Ascending aorta (tissue), 2 donors: ENCODE measurements around the gene CCDC149. TPM values are rescaled to one million over a fixed set of nuclear protein-coding genes. Genes with fewer than 3 reads are reported as not detected.

ENCODE experiments used
- DNase-seq, 2 donors: peaks; one replicate each; pipeline ENCODE4 v3.0.0-alpha.2; 2019; ENCODE audit warnings: low spot score in 2 of 2
- H3K27ac ChIP-seq, 2 donors: fragments of 200-600 bp; sonication (generic); one replicate each; pipeline ENCODE4 v1.5.1; 2016 to 2017; ENCODE audit warnings: mild to moderate bottlenecking in 1 of 2
- H3K27me3 ChIP-seq: fragments of 200-600 bp; sonication (generic); one replicate; pipeline ENCODE4 v1.5.1; 2017
- H3K36me3 ChIP-seq, 2 donors: fragments of 200-600 bp; sonication (generic); one replicate each; pipeline ENCODE4 v1.5.1; 2016
- H3K4me1 ChIP-seq, 2 donors: fragments of 200-600 bp; sonication (generic); one replicate each; pipeline ENCODE4 v1.5.1; 2016 to 2017; ENCODE audit warnings: mild to moderate bottlenecking in 1 of 2
- H3K4me3 ChIP-seq, 2 donors: fragments of 200-600 bp; sonication (generic); one replicate each; pipeline ENCODE4 v1.5.1; 2016 to 2017; ENCODE audit warnings: mild to moderate bottlenecking in 1 of 2
- H3K9me3 ChIP-seq, 2 donors: fragments of 200-600 bp; sonication (generic); one replicate each; pipeline ENCODE4 v1.5.1; 2016
- CTCF ChIP-seq, 3 experiments: fragments of 200-600 bp in 2 of 3; fragments of 450-650 bp in 1 of 3; sonication (generic) in 2 of 3; IDR thresholded peaks; one replicate each; pipeline ENCODE4 v1.5.1; 2016 to 2019; ENCODE audit warnings: antibody characterized with exemption in 3 of 3, mild to moderate bottlenecking in 1 of 3, moderate library complexity in 1 of 3
- intact Hi-C: fragments of 100-400 bp; cut with DNase I; formaldehyde crosslinking; loops from one replicate; pipeline ENCODE4 v1.15.1; 2023
- total RNA-seq: library from RNA; depleted of rRNA; stranded (reverse); fragments of >200 nt; gene quantifications from one replicate; pipeline ENCODE4 v1.1.0, GENCODE V29; 2016

CCDC149 gene
- total RNA-seq = 8.7 TPM

GRCh38 chr4:24912252-24913118 is at the start of gene CCDC149:
Gene CCDC149, minus strand, starts transcription at chr4:24913042. Its CDS starts 178 bp downstream, at chr4:24912864.
- Histone ChIP-seq H3K9me3 (peaks cover 0 to 9% of the 10 kb centered on the region in 2 donors), H3K4me3 (peak within 1 kb of the TSS; percentile 91 to 93), H3K36me3 (peaks cover 7 to 19% of the 10 kb centered on the region in 2 donors), H3K27me3 (no peaks in the 10 kb centered on the region), H3K27ac (peak within 1 kb of the TSS; percentile 93 to 97), H3K4me1 (peaks cover 0 to 8% of the 10 kb centered on the region in 2 donors)
- TF ChIP-seq CTCF (IDR thresholded peaks at IDR 0.05) = no peak
- peak in 1 of 2 donors; percentile 83 for DNase-seq
- intact Hi-C loops = loop anchor here (2.0 to 10.0 kb wide), 6 partner anchors 62 to 438 kb away; partner anchors contain the start of genes DHX15, PI4K2B and SOD3

- TF ChIP-seq CTCF (IDR thresholded peaks at IDR 0.05) = no peak
- Histone ChIP-seq H3K9me3 (peaks cover 0 to 4% of the 10 kb centered on the region in 2 donors), H3K36me3 (no peaks in the 10 kb centered on the region), H3K4me1 (no peaks in the 10 kb centered on the region), H3K4me3 (no peak overlapping the region), H3K27ac (no peak overlapping the region), H3K27me3 (no peaks in the 10 kb centered on the region)
- intact Hi-C loops = no loop called here
- DNase-seq = no peak
Measured at GRCh38 chr4:24957886-24958285, 45.0 kb upstream of the CCDC149 start.

DNA sequence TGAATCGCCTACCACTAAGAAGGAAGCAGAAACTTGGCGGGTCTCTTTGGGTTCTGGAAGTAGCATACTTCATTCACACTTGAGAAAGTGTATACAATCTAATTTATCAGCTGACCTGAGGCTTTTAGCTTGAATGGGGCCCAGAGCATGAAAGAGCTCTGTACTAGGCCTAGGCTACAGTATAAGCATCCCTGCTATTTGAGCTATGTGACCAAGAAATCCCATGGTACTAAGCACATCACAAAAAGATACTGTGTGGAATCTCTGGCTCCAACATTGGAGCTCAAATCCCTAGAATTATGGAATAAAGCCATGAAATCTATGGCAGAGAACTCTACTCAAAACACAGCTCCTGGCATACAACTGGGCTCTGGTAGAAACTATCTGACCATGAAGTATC is 43.9 kb upstream of the CCDC149 start:
- Histone ChIP-seq H3K27ac (no peak overlapping the region), H3K4me1 (no peaks in the 10 kb centered on the region), H3K27me3 (no peaks in the 10 kb centered on the region), H3K9me3 (peaks cover 0 to 4% of the 10 kb centered on the region in 2 donors), H3K4me3 (no peak overlapping the region), H3K36me3 (no peaks in the 10 kb centered on the region)
- TF ChIP-seq CTCF (IDR thresholded peaks at IDR 0.05) = no peak
- intact Hi-C loops = no loop called here
- no peak for DNase-seq

- Histone ChIP-seq H3K9me3 (peaks cover 0 to 4% of the 10 kb centered on the region in 2 donors), H3K27me3 (no peaks in the 10 kb centered on the region), H3K36me3 (no peaks in the 10 kb centered on the region), H3K4me3 (no peak overlapping the region), H3K27ac (no peak overlapping the region), H3K4me1 (no peaks in the 10 kb centered on the region)
- no peak for TF ChIP-seq CTCF (IDR thresholded peaks at IDR 0.05)
- intact Hi-C loops = no loop called here
- no peak for DNase-seq
Measured at GRCh38 chr4:24956091-24956490, 43.2 kb upstream of the CCDC149 start.

DNA sequence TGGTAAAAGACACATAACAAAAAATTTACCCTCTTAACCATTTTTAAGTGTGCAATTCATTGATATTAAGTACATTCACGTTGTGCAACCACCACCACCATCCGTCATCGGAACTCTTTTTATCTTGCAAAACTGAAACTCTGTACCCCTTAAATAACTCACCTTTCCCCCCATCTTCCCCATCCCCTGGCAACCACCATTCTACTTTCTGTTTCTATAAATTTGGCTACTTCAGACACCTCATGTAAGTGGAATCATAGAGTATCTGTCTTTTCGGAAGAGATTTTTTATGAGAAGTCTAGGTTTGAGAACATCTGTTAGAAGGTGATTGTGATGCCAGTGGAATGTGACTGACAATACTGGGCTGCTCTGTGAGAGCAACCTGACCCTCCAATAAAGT is 39.8 kb upstream of the CCDC149 start:
- H3K9me3 ChIP-seq = peaks cover 0 to 4% of the 10 kb centered on the region in 2 donors
- no peaks in the 10 kb centered on the region for H3K4me1 ChIP-seq
- DNase-seq = no peak
- TF ChIP-seq CTCF (IDR thresholded peaks at IDR 0.05) = no peak
- no peaks in the 10 kb centered on the region for H3K36me3 ChIP-seq
- H3K27me3 ChIP-seq = no peaks in the 10 kb centered on the region
- H3K4me3 ChIP-seq = no peak overlapping the region
- H3K27ac ChIP-seq = no peak overlapping the region
- intact Hi-C loops = no loop called here
